HEK293 (cell line): Measurements from ENCODE around the gene PXMP2.

Experiments
- CTCF ChIA-PET: fragments of 350-600 bp; formaldehyde crosslinking; extraction: SDS; loops from one replicate; lab custom pipeline; 2021; ENCODE audit warnings: antibody characterized with exemption; lab: Yijun Ruan, JAX
- POLR2A ChIA-PET: fragments of 300-600 bp; formaldehyde crosslinking; extraction: SDS; loops from one replicate; lab custom pipeline; 2020; ENCODE audit warnings: antibody characterized with exemption, inconsistent platforms; lab: Yijun Ruan, JAX
- H3K27ac ChIP-seq: fragments of 200-500 bp; sonication (Bioruptor generic); 2 replicates; pipeline ENCODE4 v1.5.1; 2014; ENCODE audit warnings: low read depth, low read length, control low read depth, inconsistent platforms; ENCODE audit errors: extremely low read depth
- H3K36me3 ChIP-seq, 2 experiments: fragments of 200-500 bp in 1 of 2; sonication (Bioruptor generic) in 1 of 2; 1 replicate in 1 of 2; 2 replicates in 1 of 2; pipeline ENCODE4 v1.5.1; 2014 to 2017; ENCODE audit warnings: inconsistent platforms in 2 of 2, low read length in 2 of 2; ENCODE audit not compliant: control insufficient read depth in 2 of 2, insufficient read depth in 1 of 2
- H3K4me1 ChIP-seq: fragments of 200-500 bp; sonication (Bioruptor generic); 2 replicates; pipeline ENCODE4 v1.5.1; 2014; ENCODE audit warnings: mild to moderate bottlenecking, low read length, inconsistent platforms; ENCODE audit not compliant: control insufficient read depth, insufficient read depth
- H3K4me3 ChIP-seq: 2 replicates; pipeline ENCODE4 v1.5.1; 2011; ENCODE audit warnings: low read depth, mild to moderate bottlenecking, control low read depth, low read length, moderate library complexity
- H3K9me3 ChIP-seq: fragments of 200-500 bp; sonication (Bioruptor generic); 2 replicates; pipeline ENCODE4 v1.5.1; 2014; ENCODE audit warnings: low read depth, low read length, inconsistent platforms; ENCODE audit not compliant: control insufficient read depth, insufficient read depth
- GLIS2 ChIP-seq: fragments of 450-650 bp; formaldehyde crosslinking; IDR thresholded peaks from 2 replicates; pipeline ENCODE4 v1.5.1; 2016; ENCODE audit warnings: missing biosample characterization, missing genetic modification characterization
- PRDM1 ChIP-seq: fragments of 450-650 bp; formaldehyde crosslinking; IDR thresholded peaks from 2 replicates; pipeline ENCODE4; 2016; ENCODE audit warnings: missing biosample characterization, missing genetic modification characterization
- SCRT2 ChIP-seq: fragments of 450-650 bp; formaldehyde crosslinking; IDR thresholded peaks from 2 replicates; pipeline ENCODE4 v1.5.1; 2016; ENCODE audit warnings: missing biosample characterization, missing genetic modification characterization
- SP2 ChIP-seq: fragments of 450-650 bp; formaldehyde crosslinking; IDR thresholded peaks from 2 replicates; pipeline ENCODE4 v1.5.1; 2016; ENCODE audit warnings: missing biosample characterization, missing genetic modification characterization
- ZBTB20 ChIP-seq: fragments of 450-650 bp; formaldehyde crosslinking; IDR thresholded peaks from 2 replicates; pipeline ENCODE4 v1.5.1; 2016; ENCODE audit warnings: missing biosample characterization, missing genetic modification characterization
- ZBTB48 ChIP-seq: fragments of 450-650 bp; formaldehyde crosslinking; IDR thresholded peaks from 2 replicates; pipeline ENCODE4 v1.5.1; 2016; ENCODE audit warnings: missing biosample characterization, missing genetic modification characterization
- ZNF248 ChIP-seq: fragments of 450-650 bp; formaldehyde crosslinking; IDR thresholded peaks from 2 replicates; pipeline ENCODE4 v1.5.1; 2017; ENCODE audit warnings: missing biosample characterization, missing genetic modification characterization
- ZNF514 ChIP-seq: fragments of 450-650 bp; formaldehyde crosslinking; IDR thresholded peaks from 2 replicates; pipeline ENCODE4 v1.5.1; 2016; ENCODE audit warnings: missing biosample characterization, missing genetic modification characterization
- ZNF521 ChIP-seq: fragments of 450-650 bp; formaldehyde crosslinking; IDR thresholded peaks from 2 replicates; pipeline ENCODE4 v1.5.1; 2017; ENCODE audit warnings: missing biosample characterization, mild to moderate bottlenecking, missing genetic modification characterization
- ZNF555 ChIP-seq: fragments of 450-650 bp; formaldehyde crosslinking; conservative IDR thresholded peaks from 2 replicates; pipeline ENCODE4 v1.5.1; 2017; ENCODE audit warnings: missing biosample characterization, mild to moderate bottlenecking, missing genetic modification characterization, inconsistent platforms
- ZNF600 ChIP-seq: fragments of 450-650 bp; formaldehyde crosslinking; IDR thresholded peaks from 2 replicates; pipeline ENCODE4 v1.5.1; 2016; ENCODE audit warnings: missing biosample characterization, missing genetic modification characterization
- ZNF792 ChIP-seq: fragments of 450-650 bp; formaldehyde crosslinking; IDR thresholded peaks from 2 replicates; pipeline ENCODE4 v1.5.1; 2016; ENCODE audit warnings: missing biosample characterization, missing genetic modification characterization
- ZSCAN16 ChIP-seq: fragments of 450-650 bp; formaldehyde crosslinking; IDR thresholded peaks from 2 replicates; pipeline ENCODE4 v1.5.1; 2016; ENCODE audit warnings: missing biosample characterization, missing genetic modification characterization
- TF ChIP-seq, protein P1 (sequence below): fragments of 450-650 bp; formaldehyde crosslinking; IDR thresholded peaks from 2 replicates; pipeline ENCODE4 v1.5.1; 2016; ENCODE audit warnings: missing biosample characterization, missing genetic modification characterization
- TF ChIP-seq, protein P2 (sequence below): fragments of 450-650 bp; formaldehyde crosslinking; IDR thresholded peaks from 2 replicates; pipeline ENCODE4 v1.5.1; 2016; ENCODE audit warnings: missing biosample characterization, missing genetic modification characterization
- TF ChIP-seq, protein P3 (sequence below): fragments of 450-650 bp; formaldehyde crosslinking; IDR thresholded peaks from 2 replicates; pipeline ENCODE4 v1.5.1; 2016; ENCODE audit warnings: missing biosample characterization, missing genetic modification characterization
- TF ChIP-seq, protein P4 (sequence below): fragments of 450-650 bp; formaldehyde crosslinking; IDR thresholded peaks from 2 replicates; pipeline ENCODE4 v1.5.1; 2017; ENCODE audit warnings: missing biosample characterization, missing genetic modification characterization

Gene PXMP2

DNA sequence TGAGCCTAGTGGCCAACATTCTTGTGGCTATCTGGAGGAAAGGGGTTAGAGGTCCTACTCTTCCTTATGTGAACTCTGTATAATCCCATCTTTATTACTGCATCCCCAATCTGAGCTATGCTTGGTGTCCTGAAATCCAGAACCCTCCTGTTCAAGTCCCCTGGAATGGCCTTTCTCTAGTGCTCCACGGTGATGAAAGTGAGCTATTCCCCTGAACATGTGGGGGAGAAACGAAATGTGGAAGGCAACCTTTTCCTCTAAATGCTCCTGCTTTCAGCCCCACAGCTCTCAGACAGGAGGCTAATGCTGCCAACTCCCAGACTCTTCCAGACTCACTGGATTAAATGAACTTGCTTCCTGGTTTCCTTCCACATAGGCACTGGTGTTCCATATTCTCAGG lies 20.8 kb downstream of the PXMP2 start:
- Histone ChIP-seq H3K4me3 (no peak overlapping the region), H3K9me3 (no peaks in the 10 kb centered on the region), H3K36me3 (peaks cover 6 to 30% of the 10 kb centered on the region in 2 experiments; a peak in 2 of 3 replicates)
- TF ChIP-seq ZSCAN16 (no peak), ZNF521 (tag by site-specific recombination) (no peak), PRDM1 (peak; percentile 65), ZNF600 (peak; percentile 38; the same call in 1 of the 2 replicates), ZBTB20 (tag by site-specific recombination) (no peak), ZNF792 (tag by site-specific recombination) (no peak), ZNF514 (no peak), SP2 (tag by site-specific recombination) (no peak)
- TF ChIP-seq, protein P1, sequence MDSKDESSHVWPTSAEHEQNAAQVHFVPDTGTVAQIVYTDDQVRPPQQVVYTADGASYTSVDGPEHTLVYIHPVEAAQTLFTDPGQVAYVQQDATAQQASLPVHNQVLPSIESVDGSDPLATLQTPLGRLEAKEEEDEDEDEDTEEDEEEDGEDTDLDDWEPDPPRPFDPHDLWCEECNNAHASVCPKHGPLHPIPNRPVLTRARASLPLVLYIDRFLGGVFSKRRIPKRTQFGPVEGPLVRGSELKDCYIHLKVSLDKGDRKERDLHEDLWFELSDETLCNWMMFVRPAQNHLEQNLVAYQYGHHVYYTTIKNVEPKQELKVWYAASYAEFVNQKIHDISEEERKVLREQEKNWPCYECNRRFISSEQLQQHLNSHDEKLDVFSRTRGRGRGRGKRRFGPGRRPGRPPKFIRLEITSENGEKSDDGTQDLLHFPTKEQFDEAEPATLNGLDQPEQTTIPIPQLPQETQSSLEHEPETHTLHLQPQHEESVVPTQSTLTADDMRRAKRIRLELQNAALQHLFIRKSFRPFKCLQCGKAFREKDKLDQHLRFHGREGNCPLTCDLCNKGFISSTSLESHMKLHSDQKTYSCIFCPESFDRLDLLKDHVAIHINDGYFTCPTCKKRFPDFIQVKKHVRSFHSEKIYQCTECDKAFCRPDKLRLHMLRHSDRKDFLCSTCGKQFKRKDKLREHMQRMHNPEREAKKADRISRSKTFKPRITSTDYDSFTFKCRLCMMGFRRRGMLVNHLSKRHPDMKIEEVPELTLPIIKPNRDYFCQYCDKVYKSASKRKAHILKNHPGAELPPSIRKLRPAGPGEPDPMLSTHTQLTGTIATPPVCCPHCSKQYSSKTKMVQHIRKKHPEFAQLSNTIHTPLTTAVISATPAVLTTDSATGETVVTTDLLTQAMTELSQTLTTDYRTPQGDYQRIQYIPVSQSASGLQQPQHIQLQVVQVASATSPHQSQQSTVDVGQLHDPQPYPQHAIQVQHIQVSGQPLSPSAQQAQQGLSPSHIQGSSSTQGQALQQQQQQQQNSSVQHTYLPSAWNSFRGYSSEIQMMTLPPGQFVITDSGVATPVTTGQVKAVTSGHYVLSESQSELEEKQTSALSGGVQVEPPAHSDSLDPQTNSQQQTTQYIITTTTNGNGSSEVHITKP: no peak
- TF ChIP-seq, protein P2, sequence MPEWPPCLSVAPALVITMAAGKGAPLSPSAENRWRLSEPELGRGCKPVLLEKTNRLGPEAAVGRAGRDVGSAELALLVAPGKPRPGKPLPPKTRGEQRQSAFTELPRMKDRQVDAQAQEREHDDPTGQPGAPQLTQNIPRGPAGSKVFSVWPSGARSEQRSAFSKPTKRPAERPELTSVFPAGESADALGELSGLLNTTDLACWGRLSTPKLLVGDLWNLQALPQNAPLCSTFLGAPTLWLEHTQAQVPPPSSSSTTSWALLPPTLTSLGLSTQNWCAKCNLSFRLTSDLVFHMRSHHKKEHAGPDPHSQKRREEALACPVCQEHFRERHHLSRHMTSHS: no peak
- TF ChIP-seq, protein P3, sequence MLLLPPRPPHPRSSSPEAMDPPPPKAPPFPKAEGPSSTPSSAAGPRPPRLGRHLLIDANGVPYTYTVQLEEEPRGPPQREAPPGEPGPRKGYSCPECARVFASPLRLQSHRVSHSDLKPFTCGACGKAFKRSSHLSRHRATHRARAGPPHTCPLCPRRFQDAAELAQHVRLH (tag by site-specific recombination): no peak
- TF ChIP-seq, all 188 proteins: peak for 2
- CTCF ChIA-PET: interaction anchor here (0.8 kb wide), 1 partner anchor 473 kb away, joined by 3 read pairs; the partner anchor contains the start of gene ZNF268
- POLR2A ChIA-PET: no interaction called here
- Histone ChIP-seq H3K27ac (no peak overlapping the region), H3K4me1 (no peaks in the 10 kb centered on the region)

DNA sequence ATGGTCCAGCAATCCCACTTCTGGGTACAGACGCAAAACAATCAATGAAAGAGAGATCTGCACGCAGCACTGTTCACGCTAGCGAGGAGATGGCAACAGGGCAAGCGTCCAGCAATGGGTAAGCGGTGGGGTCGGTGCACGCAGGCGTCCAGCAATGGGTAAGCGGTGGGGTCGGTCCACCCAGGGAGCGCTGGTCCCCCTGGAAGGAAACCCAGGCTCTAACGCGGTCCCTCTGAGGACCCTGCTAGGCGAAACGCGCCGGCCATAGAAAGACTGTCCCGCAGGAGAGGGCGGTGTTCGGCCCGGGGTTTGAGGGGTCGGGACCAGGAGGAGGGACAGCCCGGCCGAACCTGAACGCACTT lies 22.6 kb downstream of the PXMP2 start:
- Histone ChIP-seq H3K36me3 (peaks cover 10 to 29% of the 10 kb centered on the region in 2 experiments; a peak in 2 of 3 replicates), H3K27ac (peak overlapping the region; percentile 87), H3K4me3 (peak overlapping the region; percentile 83), H3K4me1 (no peaks in the 10 kb centered on the region), H3K9me3 (no peaks in the 10 kb centered on the region)
- ChIA-PET CTCF (no interaction called here), POLR2A (interaction anchor here (0.7 kb wide), 1 partner anchor 9 kb away, joined by 3 read pairs; no protein-coding TSS in a partner anchor)
- TF ChIP-seq ZNF248 (no peak), ZBTB20 (tag by site-specific recombination) (peak; percentile 45; the same call in 1 of the 2 replicates), ZBTB48 (peak; percentile 49; the same call in 1 of the 2 replicates), SCRT2 (tag by site-specific recombination) (no peak), GLIS2 (peak; percentile 51; the same call in 1 of the 2 replicates), ZNF555 (no peak), ZSCAN16 (no peak)
- TF ChIP-seq, protein P4, sequence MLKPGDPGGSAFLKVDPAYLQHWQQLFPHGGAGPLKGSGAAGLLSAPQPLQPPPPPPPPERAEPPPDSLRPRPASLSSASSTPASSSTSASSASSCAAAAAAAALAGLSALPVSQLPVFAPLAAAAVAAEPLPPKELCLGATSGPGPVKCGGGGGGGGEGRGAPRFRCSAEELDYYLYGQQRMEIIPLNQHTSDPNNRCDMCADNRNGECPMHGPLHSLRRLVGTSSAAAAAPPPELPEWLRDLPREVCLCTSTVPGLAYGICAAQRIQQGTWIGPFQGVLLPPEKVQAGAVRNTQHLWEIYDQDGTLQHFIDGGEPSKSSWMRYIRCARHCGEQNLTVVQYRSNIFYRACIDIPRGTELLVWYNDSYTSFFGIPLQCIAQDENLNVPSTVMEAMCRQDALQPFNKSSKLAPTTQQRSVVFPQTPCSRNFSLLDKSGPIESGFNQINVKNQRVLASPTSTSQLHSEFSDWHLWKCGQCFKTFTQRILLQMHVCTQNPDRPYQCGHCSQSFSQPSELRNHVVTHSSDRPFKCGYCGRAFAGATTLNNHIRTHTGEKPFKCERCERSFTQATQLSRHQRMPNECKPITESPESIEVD: no peak
